Measurements from ENCODE around the gene TAF1C. TPM values are rescaled to one million over a fixed set of nuclear protein-coding genes. Genes with fewer than 3 reads are reported as not detected.

The TAF1C gene
- total RNA-seq, 4 donors from 2014 or later, result 29.4 to 64.2 (median 56.3) TPM

GRCh38 chr16:84143784-84144199 is 43.1 kb downstream of the TAF1C start:
- H3K27me3 ChIP-seq, result no peaks in the 10 kb centered on the region
- intact Hi-C loops (cut with DNase I), result no loop called here
- WGBS, 2 donors, result 31 to 33% methylated on average over 13 of the region's 13 CpGs
- no peak for TF ChIP-seq POLR2A (IDR thresholded peaks at IDR 0.05)
- TF ChIP-seq, protein P1, sequence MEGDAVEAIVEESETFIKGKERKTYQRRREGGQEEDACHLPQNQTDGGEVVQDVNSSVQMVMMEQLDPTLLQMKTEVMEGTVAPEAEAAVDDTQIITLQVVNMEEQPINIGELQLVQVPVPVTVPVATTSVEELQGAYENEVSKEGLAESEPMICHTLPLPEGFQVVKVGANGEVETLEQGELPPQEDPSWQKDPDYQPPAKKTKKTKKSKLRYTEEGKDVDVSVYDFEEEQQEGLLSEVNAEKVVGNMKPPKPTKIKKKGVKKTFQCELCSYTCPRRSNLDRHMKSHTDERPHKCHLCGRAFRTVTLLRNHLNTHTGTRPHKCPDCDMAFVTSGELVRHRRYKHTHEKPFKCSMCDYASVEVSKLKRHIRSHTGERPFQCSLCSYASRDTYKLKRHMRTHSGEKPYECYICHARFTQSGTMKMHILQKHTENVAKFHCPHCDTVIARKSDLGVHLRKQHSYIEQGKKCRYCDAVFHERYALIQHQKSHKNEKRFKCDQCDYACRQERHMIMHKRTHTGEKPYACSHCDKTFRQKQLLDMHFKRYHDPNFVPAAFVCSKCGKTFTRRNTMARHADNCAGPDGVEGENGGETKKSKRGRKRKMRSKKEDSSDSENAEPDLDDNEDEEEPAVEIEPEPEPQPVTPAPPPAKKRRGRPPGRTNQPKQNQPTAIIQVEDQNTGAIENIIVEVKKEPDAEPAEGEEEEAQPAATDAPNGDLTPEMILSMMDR (IDR thresholded peaks at IDR 0.05), result no peak
- H3K27ac ChIP-seq, result peak overlapping the region in 2 of 3 donors; percentile 88 to 89
- peak overlapping the region; percentile 27 to 96 (median 90) for H3K4me3 ChIP-seq (replicated peaks in 1 of 3)
- H3K4me1 ChIP-seq, result peaks cover 15 to 20% of the 10 kb centered on the region in 2 donors
- H3K9me3 ChIP-seq, result no peaks in the 10 kb centered on the region
- no peaks in the 10 kb centered on the region for H3K36me3 ChIP-seq
- DNase-seq, result peak; percentile 17 to 18

GRCh38 chr16:84143081-84143480 is 43.8 kb downstream of the TAF1C start:
- DNase-seq, result no peak
- intact Hi-C loops (cut with DNase I), result no loop called here

DNA sequence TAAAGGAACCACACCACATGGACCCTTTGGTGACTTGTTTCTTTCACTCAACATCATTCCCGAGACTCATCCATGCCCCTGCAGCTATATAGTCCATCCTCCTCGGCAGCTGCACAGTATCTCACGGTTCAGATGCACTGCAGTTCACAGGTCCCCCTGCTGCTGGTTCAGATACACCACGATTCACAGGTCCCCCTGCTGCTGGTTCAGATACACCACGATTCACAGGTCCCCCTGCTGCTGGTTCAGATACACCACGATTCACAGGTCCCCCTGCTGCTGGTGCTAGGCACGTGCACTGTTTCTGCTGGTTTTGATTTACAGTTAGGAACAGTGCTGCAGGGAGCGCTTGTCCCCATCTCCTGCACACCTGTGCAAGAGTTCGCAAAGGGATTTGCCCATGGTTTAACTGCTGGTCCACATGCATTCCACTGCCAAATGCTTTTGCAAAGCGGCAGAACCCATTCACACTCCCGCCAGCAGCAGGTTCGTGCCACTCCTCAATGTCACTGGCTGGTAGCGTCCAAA is 45.6 kb downstream of the TAF1C start:
- H3K4me1 ChIP-seq, result peaks cover 36 to 42% of the 10 kb centered on the region in 2 donors
- no peaks in the 10 kb centered on the region for H3K9me3 ChIP-seq
- no peak for DNase-seq
- no peak overlapping the region for H3K4me3 ChIP-seq (replicated peaks in 1 of 3)
- intact Hi-C loops (cut with DNase I), result no loop called here
- no peaks in the 10 kb centered on the region for H3K36me3 ChIP-seq
- no peak for TF ChIP-seq POLR2A (IDR thresholded peaks at IDR 0.05)
- TF ChIP-seq, protein P1 (IDR thresholded peaks at IDR 0.05), result no peak
- no peaks in the 10 kb centered on the region for H3K27me3 ChIP-seq
- H3K27ac ChIP-seq, result no peak overlapping the region
- WGBS, 2 donors, result 85 to 86% methylated on average over 13 of the region's 13 CpGs

More at GRCh38 chr16:84143081-84143480, 43.8 kb downstream of the TAF1C start:
- Histone ChIP-seq H3K27ac (peak overlapping the region in 1 of 3 donors; percentile 88), H3K4me3 (replicated peaks in 1 of 3) (no peak overlapping the region), H3K9me3 (no peaks in the 10 kb centered on the region), H3K4me1 (peaks cover 21 to 24% of the 10 kb centered on the region in 2 donors), H3K27me3 (no peaks in the 10 kb centered on the region), H3K36me3 (no peaks in the 10 kb centered on the region)
- TF ChIP-seq POLR2A (IDR thresholded peaks at IDR 0.05), result no peak
- TF ChIP-seq, protein P1 (IDR thresholded peaks at IDR 0.05), result no peak
- WGBS, 2 donors, result 90 to 96% methylated on average over 1 of the region's 1 CpG

DNA sequence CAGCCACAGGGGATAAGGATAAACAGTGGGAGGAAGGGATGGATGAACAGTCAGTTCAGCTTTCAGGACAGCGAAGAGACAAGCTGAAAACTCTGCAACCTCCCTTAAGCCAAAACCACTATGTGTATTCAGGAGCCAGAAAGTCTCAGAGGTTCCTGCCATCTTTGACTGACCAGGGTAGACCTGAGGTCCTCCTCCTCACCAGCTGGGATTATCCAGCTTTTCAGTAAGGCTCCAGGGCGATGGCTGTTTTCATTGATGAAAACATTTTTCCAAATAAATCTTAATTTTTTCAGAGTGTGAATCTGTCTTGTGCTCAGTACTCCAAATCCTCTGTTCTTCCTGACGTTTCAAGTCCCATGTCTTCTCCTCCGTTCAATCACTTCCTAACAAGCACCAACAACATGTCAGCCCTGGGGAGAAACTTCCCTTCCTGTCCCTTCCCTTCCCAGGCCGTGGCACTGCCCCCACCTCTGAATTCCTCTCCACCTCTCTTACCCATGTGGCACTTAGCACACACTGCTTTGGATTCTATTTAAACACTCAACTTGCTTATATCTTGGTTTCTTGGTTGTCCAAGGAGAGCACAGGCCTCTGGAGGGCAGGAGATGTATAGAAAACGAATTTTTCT is 47.1 kb downstream of the TAF1C start:
- no peak for DNase-seq
- TF ChIP-seq, protein P1 (IDR thresholded peaks at IDR 0.05), result no peak
- TF ChIP-seq POLR2A (IDR thresholded peaks at IDR 0.05), result no peak
- Histone ChIP-seq H3K36me3 (no peaks in the 10 kb centered on the region), H3K27me3 (no peaks in the 10 kb centered on the region), H3K4me1 (peaks cover 46 to 52% of the 10 kb centered on the region in 2 donors), H3K4me3 (replicated peaks in 1 of 3) (no peak overlapping the region), H3K27ac (peak overlapping the region; percentile 92 to 95 (median 95)), H3K9me3 (no peaks in the 10 kb centered on the region)
- intact Hi-C loops (cut with DNase I), result no loop called here
- 69 to 79% methylated on average over 6 of the region's 6 CpGs for WGBS, 2 donors

All from thyroid gland (tissue), 4 donors.